Gastroesophageal sphincter (tissue), 4 donors: ENCODE measurements around the gene AREL1. TPM values are rescaled to one million over a fixed set of nuclear protein-coding genes. Genes with fewer than 3 reads are reported as not detected.

Experiments
- ATAC-seq: fragments of 150-250 bp; one replicate; pipeline ENCODE4 v1.9.1; 2016; ENCODE audit warnings: mild to moderate bottlenecking, moderate library complexity
- H3K27ac ChIP-seq, 4 donors: fragments of 200-600 bp; sonication (generic) in 3 of 4; 1 replicate in 3 of 4; 2 replicates in 1 of 4; pipeline ENCODE4 v1.5.1; 2016 to 2019
- H3K27me3 ChIP-seq: fragments of 200-600 bp; sonication (generic); one replicate; pipeline ENCODE4 v1.5.1; 2019
- H3K36me3 ChIP-seq, 2 donors: fragments of 200-600 bp; sonication (generic); one replicate each; pipeline ENCODE4 v1.5.1; 2019; ENCODE audit warnings: control low read depth in 1 of 2
- H3K4me1 ChIP-seq, 3 donors: fragments of 200-600 bp; sonication (generic); 1 replicate in 2 of 3; 2 replicates in 1 of 3; pipeline ENCODE4 v1.5.1; 2016 to 2019; ENCODE audit warnings: control low read depth in 2 of 3
- H3K4me3 ChIP-seq, 2 donors: fragments of 200-600 bp; sonication (generic); one replicate each; pipeline ENCODE4 v1.5.1; 2019; ENCODE audit warnings: mild to moderate bottlenecking in 1 of 2, moderate library complexity in 1 of 2
- H3K9me3 ChIP-seq, 3 donors: fragments of 200-600 bp; sonication (generic); one replicate each; pipeline ENCODE4 v1.5.1; 2017 to 2019; ENCODE audit warnings: control low read depth in 2 of 3
- EP300 ChIP-seq: sonication (generic); formaldehyde crosslinking; IDR thresholded peaks from one replicate; pipeline ENCODE4 v1.6.1; 2017; ENCODE audit warnings: antibody characterized with exemption, mild to moderate bottlenecking
- POLR2A ChIP-seq, 2 donors: fragments of 450-650 bp; IDR thresholded peaks; one replicate each; pipeline ENCODE4 v1.6.1; 2017; ENCODE audit warnings: antibody characterized with exemption in 2 of 2, mild to moderate bottlenecking in 2 of 2, moderate library complexity in 1 of 2
- POLR2AphosphoS5 ChIP-seq: sonication (generic); formaldehyde crosslinking; IDR thresholded peaks from one replicate; pipeline ENCODE4 v1.6.1; 2017; ENCODE audit warnings: antibody characterized with exemption
- WGBS, 2 donors: methylation state at CpG; one replicate each; pipeline ENCODE4 v1.1.5; 2018; ENCODE audit warnings: low coverage in 1 of 2; 5-methylcytosine and 5-hydroxymethylcytosine counted together
- total RNA-seq, 4 donors: library from RNA; depleted of rRNA; stranded (reverse); fragments of >200 nt; gene quantifications; one replicate each; pipeline ENCODE4 v1.1.0, GENCODE V29; 2016
- TF ChIP-seq, protein P1 (sequence below), 4 experiments: fragments of 200-600 bp in 2 of 4; fragments of 450-650 bp in 2 of 4; sonication (generic) in 1 of 4; IDR thresholded peaks; one replicate each; pipeline ENCODE4 v1.5.1; 2017 to 2019; ENCODE audit warnings: antibody characterized with exemption in 4 of 4, mild to moderate bottlenecking in 2 of 4, moderate library complexity in 2 of 4

Gene AREL1
- total RNA-seq, 4 donors from 2014 or later, result 14.3 to 39.9 (median 19.9) TPM

DNA sequence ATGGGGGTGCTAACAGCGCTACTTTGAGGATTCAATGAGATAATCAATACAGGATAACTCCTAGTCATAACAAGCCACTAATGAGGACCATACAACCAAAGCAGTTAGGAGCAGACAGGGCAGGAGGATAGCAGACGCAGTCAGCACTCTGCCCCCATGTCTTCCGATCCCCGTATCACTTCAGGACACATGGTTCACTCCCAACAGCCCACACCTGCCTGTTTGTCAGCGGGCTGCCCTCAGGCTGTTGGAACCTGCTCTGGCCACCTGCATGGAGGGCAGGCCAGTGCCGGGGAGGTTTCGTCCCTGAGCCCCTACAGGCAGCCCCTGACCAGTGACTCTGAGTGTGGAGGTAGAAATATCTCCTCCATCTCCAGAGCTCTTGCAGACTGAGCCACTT, 63.7 kb downstream of the AREL1 start:
- no peak overlapping the region for H3K27ac ChIP-seq
- no peak for ATAC-seq

DNA sequence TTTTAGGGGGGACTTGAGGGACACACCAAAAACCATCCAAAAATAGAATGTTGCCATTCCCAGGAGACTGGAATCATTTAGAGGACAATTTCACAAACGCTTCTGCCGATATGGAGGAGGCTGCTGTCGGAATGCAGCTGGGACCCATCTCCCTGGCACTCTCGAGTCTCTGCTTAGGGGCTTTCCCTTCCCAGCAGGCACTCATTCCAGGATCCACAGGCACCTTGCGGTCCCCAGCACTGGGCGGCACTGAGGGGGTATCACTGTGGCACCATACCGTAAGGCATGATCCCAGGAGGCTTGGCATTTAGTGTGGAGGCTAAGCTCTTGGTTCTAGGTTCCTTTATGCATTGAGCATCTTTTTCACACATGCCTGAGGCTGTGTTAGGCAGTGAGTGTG, 64.3 kb downstream of the AREL1 start:
- peaks cover 0 to 14% (median 6%) of the 10 kb centered on the region in 3 donors for H3K4me1 ChIP-seq
- ATAC-seq, result no peak
- 40% methylated on average over 1 of the region's 7 CpGs; no CpG with 5 or more reads in 1 of the 2 donors for WGBS, 2 donors
- TF ChIP-seq, protein P1, sequence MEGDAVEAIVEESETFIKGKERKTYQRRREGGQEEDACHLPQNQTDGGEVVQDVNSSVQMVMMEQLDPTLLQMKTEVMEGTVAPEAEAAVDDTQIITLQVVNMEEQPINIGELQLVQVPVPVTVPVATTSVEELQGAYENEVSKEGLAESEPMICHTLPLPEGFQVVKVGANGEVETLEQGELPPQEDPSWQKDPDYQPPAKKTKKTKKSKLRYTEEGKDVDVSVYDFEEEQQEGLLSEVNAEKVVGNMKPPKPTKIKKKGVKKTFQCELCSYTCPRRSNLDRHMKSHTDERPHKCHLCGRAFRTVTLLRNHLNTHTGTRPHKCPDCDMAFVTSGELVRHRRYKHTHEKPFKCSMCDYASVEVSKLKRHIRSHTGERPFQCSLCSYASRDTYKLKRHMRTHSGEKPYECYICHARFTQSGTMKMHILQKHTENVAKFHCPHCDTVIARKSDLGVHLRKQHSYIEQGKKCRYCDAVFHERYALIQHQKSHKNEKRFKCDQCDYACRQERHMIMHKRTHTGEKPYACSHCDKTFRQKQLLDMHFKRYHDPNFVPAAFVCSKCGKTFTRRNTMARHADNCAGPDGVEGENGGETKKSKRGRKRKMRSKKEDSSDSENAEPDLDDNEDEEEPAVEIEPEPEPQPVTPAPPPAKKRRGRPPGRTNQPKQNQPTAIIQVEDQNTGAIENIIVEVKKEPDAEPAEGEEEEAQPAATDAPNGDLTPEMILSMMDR (IDR thresholded peaks at IDR 0.05), result no peak
- TF ChIP-seq POLR2AphosphoS5 (no peak), EP300 (no peak), POLR2A (IDR thresholded peaks at IDR 0.05) (no peak)
- no peak overlapping the region for H3K27ac ChIP-seq
- H3K9me3 ChIP-seq, result no peaks in the 10 kb centered on the region
- peaks cover 45% of the 10 kb centered on the region for H3K27me3 ChIP-seq
- H3K36me3 ChIP-seq, result no peaks in the 10 kb centered on the region
- no peak overlapping the region for H3K4me3 ChIP-seq

More for the DNA sequence above, 63.7 kb downstream of the AREL1 start:
- no peak for TF ChIP-seq POLR2AphosphoS5
- TF ChIP-seq, protein P1 (IDR thresholded peaks at IDR 0.05), result no peak
- no peak for TF ChIP-seq EP300
- TF ChIP-seq POLR2A (IDR thresholded peaks at IDR 0.05), result no peak
- peaks cover 41% of the 10 kb centered on the region for H3K27me3 ChIP-seq
- H3K9me3 ChIP-seq, result no peaks in the 10 kb centered on the region
- H3K36me3 ChIP-seq, result no peaks in the 10 kb centered on the region
- WGBS, 2 donors, result 80% methylated on average over 1 of the region's 7 CpGs; no CpG with 5 or more reads in 1 of the 2 donors
- no peak overlapping the region for H3K4me3 ChIP-seq
- H3K4me1 ChIP-seq, result peaks cover 0 to 14% (median 6%) of the 10 kb centered on the region in 3 donors

DNA sequence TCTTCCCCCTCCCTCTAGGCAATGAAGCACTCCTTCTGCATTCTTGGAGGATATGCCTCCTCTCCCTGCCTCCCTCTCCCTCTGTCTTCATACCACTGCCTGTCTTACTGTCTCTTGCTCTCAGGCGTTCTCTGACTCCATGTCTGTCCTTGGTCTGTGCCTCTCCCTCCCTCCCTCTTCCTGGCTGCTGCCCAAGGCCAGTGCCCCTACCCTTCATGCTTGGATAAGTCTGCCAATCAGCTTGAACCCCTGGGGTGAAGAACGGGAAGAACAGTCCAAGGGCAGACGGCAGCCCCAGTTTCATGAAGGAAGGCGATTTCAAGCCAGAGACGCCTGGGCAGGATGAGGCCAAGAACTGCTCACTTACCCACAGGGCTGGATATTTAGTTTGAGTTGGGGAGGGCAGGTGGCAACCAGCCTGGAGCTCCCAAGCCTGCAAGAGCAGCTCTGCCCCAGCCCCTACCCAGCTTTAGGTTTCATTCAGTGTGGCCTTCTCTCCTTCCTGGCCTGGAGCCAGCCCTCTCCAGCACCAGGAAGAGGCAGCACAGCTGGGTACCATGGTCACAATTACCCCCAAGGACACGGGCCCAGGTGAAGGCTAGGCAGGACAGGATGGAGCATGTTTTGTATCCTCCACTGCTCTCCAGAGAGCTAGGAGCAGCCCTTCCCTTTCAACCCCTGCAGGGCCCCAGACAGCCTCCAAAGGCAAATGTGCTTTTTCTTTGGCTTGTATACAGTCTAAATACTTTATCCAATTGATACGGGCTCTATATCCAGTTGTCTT, 65.0 kb downstream of the AREL1 start:
- WGBS, 2 donors, result 22 to 33% methylated on average over 2 to 3 of the region's 7 CpGs
- no peak for ATAC-seq
- Histone ChIP-seq H3K27me3 (peaks cover 45% of the 10 kb centered on the region), H3K27ac (no peak overlapping the region), H3K4me3 (no peak overlapping the region), H3K36me3 (no peaks in the 10 kb centered on the region), H3K4me1 (peaks cover 0 to 14% (median 6%) of the 10 kb centered on the region in 3 donors), H3K9me3 (no peaks in the 10 kb centered on the region)
- TF ChIP-seq POLR2AphosphoS5 (no peak), EP300 (no peak), POLR2A (IDR thresholded peaks at IDR 0.05) (no peak)
- TF ChIP-seq, protein P1 (IDR thresholded peaks at IDR 0.05), result no peak

DNA sequence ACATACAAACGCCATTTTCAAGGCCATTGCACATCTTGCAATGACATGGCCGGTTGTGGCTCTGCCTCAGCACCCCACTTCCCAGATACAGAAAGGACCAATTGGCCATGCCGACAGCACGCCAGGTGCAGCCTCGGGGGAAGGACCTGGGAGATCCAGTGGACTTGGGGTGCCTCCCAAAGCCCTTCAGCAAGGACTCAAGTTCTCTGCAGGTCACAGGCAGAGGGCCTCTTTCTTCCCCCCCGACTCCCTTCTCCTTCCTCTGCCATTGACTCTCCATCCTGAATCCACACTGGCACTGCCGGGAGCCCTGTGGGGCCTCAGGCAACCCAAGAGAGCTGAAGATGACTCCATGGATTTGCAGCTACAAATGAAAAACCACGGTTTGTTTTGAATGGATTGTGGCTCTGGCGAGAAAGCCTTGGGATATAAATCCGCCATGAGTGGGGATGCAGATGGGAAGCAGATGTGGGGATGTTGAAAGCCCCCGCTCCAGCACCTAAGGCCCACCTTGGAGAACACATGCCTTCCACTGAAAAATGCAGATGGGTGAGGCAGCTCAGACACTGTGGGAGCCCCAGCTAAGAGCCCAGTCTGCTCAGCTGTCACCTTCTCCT, 65.7 kb downstream of the AREL1 start:
- no peak overlapping the region for H3K27ac ChIP-seq
- no peaks in the 10 kb centered on the region for H3K9me3 ChIP-seq
- peaks cover 50% of the 10 kb centered on the region for H3K27me3 ChIP-seq
- H3K4me3 ChIP-seq, result no peak overlapping the region
- TF ChIP-seq POLR2AphosphoS5, result no peak
- no peak for TF ChIP-seq EP300
- TF ChIP-seq, protein P1 (IDR thresholded peaks at IDR 0.05), result no peak
- TF ChIP-seq POLR2A (IDR thresholded peaks at IDR 0.05), result no peak
- no peak for ATAC-seq
- 65 to 84% methylated on average over 4 to 6 of the region's 11 CpGs for WGBS, 2 donors
- no peaks in the 10 kb centered on the region for H3K36me3 ChIP-seq
- peaks cover 0 to 14% (median 6%) of the 10 kb centered on the region in 3 donors for H3K4me1 ChIP-seq
